C4-2B (cell line): ENCODE results near the gene LSM14A.

Source experiments
- CTCF ChIP-seq: fragments of 450-650 bp; conservative IDR thresholded peaks from 2 replicates; pipeline ENCODE4 v1.5.1; 2017; ENCODE audit warnings: mild to moderate bottlenecking
- ZFX ChIP-seq: fragments of 450-650 bp; IDR thresholded peaks from 2 replicates; pipeline ENCODE4 v1.6.1; 2017

GRCh38 chr19:34142440-34142839 is 29.9 kb upstream of the LSM14A start:
- TF ChIP-seq CTCF: no peak
- TF ChIP-seq ZFX: no peak
